HEK293 (cell line): ENCODE results near the gene SNCG.
"Not testable (repeated sequence)": the region's sequence is repeated elsewhere in the genome, so short reads cannot be mapped to it uniquely, and the experiment has no call there.

Experiments
- ATF2 ChIP-seq: fragments of 450-650 bp; formaldehyde crosslinking; IDR thresholded peaks from 2 replicates; pipeline ENCODE4 v1.5.1; 2016; ENCODE audit warnings: missing biosample characterization, missing genetic modification characterization, low read depth
- GFI1B ChIP-seq: fragments of 450-650 bp; formaldehyde crosslinking; IDR thresholded peaks from 2 replicates; pipeline ENCODE4 v1.5.1; 2016; ENCODE audit warnings: missing biosample characterization, missing genetic modification characterization
- ZNF18 ChIP-seq: fragments of 450-650 bp; formaldehyde crosslinking; IDR thresholded peaks from 2 replicates; pipeline ENCODE4 v1.5.1; 2016; ENCODE audit warnings: missing biosample characterization, missing genetic modification characterization
- ZNF76 ChIP-seq: fragments of 450-650 bp; formaldehyde crosslinking; IDR thresholded peaks from 2 replicates; pipeline ENCODE4; 2016; ENCODE audit warnings: low read depth, missing biosample characterization, missing genetic modification characterization, borderline replicate concordance

GRCh38 chr10:86978457-86978856 is 20.1 kb downstream of the SNCG start:
- not testable (repeated sequence) for TF ChIP-seq ZNF76 (tag by site-specific recombination); ATF2 (tag by site-specific recombination); ZNF18 (tag by site-specific recombination); GFI1B
